MCF 10A (cell line): ENCODE data around the gene OTUD7B. TPM values are rescaled to one million over a fixed set of nuclear protein-coding genes. Genes with fewer than 3 reads are reported as not detected.

ENCODE experiments used
- BruUV-seq: library from RNA; stranded (reverse); fragments of 400-500 nt; replicated peaks from 2 replicates; lab custom pipeline; 2021; lab: Mats Ljungman, UMichigan
- CTCF ChIA-PET: fragments of 300-600 bp; sonication (Branson Sonifier 250); formaldehyde crosslinking; extraction: SDS; loops from one replicate; lab custom pipeline; 2021; ENCODE audit warnings: antibody characterized with exemption, inconsistent platforms; lab: Yijun Ruan, JAX
- POLR2A ChIA-PET: fragments of 300-600, 350-650 bp; sonication (Branson Sonifier 250); formaldehyde crosslinking; extraction: SDS; loops from one replicate; lab custom pipeline; 2020; ENCODE audit warnings: antibody characterized with exemption, inconsistent platforms; lab: Yijun Ruan, JAX
- DNase-seq: peaks from one replicate; pipeline ENCODE4 v3.0.0-alpha.2; 2018; ENCODE audit not compliant: unreplicated experiment
- H3K27ac Mint-ChIP-seq: one replicate; pipeline ENCODE4 v1.8.0; 2022; ENCODE audit warnings: mild to moderate bottlenecking, low read depth, mixed read lengths; ENCODE audit not compliant: unreplicated experiment
- H3K27me3 Mint-ChIP-seq: one replicate; pipeline ENCODE4 v1.8.0; 2022; ENCODE audit warnings: mixed read lengths; ENCODE audit not compliant: insufficient read depth, unreplicated experiment
- H3K36me3 Mint-ChIP-seq: one replicate; pipeline ENCODE4 v1.8.0; 2022; ENCODE audit warnings: mild to moderate bottlenecking, moderate library complexity, mixed read lengths; ENCODE audit not compliant: insufficient read depth, unreplicated experiment
- H3K4me1 Mint-ChIP-seq: one replicate; pipeline ENCODE4 v1.8.0; 2022; ENCODE audit warnings: mixed read lengths; ENCODE audit not compliant: insufficient read depth, unreplicated experiment
- H3K4me3 Mint-ChIP-seq: one replicate; pipeline ENCODE4 v1.8.0; 2022; ENCODE audit warnings: mild to moderate bottlenecking, moderate library complexity, mixed read lengths; ENCODE audit not compliant: unreplicated experiment
- H3K9me3 Mint-ChIP-seq: one replicate; pipeline ENCODE4 v1.8.0; 2022; ENCODE audit warnings: mixed read lengths; ENCODE audit not compliant: unreplicated experiment
- intact Hi-C: fragments of 100-400 bp; cut with micrococcal nuclease; formaldehyde crosslinking; loops from 2 replicates; pipeline ENCODE4 v1.14.1; 2022
- total RNA-seq: library from RNA; stranded (reverse); gene quantifications from 2 replicates; pipeline ENCODE4 v1.2.3, GENCODE V29; 2022
- TF ChIP-seq, protein P1 (sequence below): fragments of 200-600 bp; IDR thresholded peaks from one replicate; pipeline ENCODE4 v1.8.0; 2022; ENCODE audit warnings: antibody characterized with exemption, mild to moderate bottlenecking; ENCODE audit not compliant: unreplicated experiment

The OTUD7B gene
- total RNA-seq, 1 experiment from 2014 or later = 44.3 TPM

DNA sequence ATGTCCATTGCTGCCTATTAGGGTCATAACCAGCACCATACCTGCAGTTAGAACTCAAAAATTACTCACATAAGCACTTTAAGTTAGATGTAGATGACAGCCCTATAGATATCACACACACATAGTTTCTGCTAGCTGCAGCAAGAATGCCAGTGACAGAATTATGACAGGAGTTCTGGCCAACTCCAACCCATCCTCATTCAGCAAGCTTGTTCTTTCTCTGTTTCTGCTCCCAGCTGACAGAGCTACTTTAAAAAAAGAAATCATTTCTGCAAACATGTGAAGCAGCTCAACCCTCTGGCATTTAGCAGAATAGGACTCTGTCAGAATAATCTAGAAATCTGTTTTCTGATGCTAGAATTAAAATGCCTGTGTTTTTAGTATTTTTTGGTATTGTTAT is 23.8 kb upstream of the OTUD7B start:
- no TSS peak for BruUV-seq
- no peaks in the 10 kb centered on the region for H3K4me1 Mint-ChIP-seq
- no peak for DNase-seq
- H3K27me3 Mint-ChIP-seq = no peaks in the 10 kb centered on the region
- ChIA-PET POLR2A (interaction anchor here (2.6 kb wide), 1 partner anchor 7 kb away, joined by 7 read pairs; no protein-coding TSS in a partner anchor), CTCF (interaction anchor here (0.6 to 2.2 kb wide), 4 partner anchors 17 to 72 kb away, joined by 3 to 11 read pairs (median 4); no protein-coding TSS in a partner anchor)
- H3K27ac Mint-ChIP-seq = no peak overlapping the region
- peaks cover 9% of the 10 kb centered on the region for H3K9me3 Mint-ChIP-seq
- H3K36me3 Mint-ChIP-seq = no peaks in the 10 kb centered on the region
- TF ChIP-seq, protein P1, sequence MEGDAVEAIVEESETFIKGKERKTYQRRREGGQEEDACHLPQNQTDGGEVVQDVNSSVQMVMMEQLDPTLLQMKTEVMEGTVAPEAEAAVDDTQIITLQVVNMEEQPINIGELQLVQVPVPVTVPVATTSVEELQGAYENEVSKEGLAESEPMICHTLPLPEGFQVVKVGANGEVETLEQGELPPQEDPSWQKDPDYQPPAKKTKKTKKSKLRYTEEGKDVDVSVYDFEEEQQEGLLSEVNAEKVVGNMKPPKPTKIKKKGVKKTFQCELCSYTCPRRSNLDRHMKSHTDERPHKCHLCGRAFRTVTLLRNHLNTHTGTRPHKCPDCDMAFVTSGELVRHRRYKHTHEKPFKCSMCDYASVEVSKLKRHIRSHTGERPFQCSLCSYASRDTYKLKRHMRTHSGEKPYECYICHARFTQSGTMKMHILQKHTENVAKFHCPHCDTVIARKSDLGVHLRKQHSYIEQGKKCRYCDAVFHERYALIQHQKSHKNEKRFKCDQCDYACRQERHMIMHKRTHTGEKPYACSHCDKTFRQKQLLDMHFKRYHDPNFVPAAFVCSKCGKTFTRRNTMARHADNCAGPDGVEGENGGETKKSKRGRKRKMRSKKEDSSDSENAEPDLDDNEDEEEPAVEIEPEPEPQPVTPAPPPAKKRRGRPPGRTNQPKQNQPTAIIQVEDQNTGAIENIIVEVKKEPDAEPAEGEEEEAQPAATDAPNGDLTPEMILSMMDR = no peak
- no peak overlapping the region for H3K4me3 Mint-ChIP-seq
- intact Hi-C loops = no loop called here

GRCh38 chr1:150028322-150028721 is 17.8 kb upstream of the OTUD7B start:
- Mint-ChIP-seq H3K4me3 (no peak overlapping the region), H3K36me3 (no peaks in the 10 kb centered on the region), H3K27me3 (no peaks in the 10 kb centered on the region), H3K9me3 (peaks cover 9% of the 10 kb centered on the region), H3K4me1 (no peaks in the 10 kb centered on the region), H3K27ac (no peak overlapping the region)
- ChIA-PET POLR2A (interaction anchor here (1.4 to 11.7 kb wide), 3 partner anchors 7 to 19 kb away, joined by 4 to 123 read pairs (median 7); partner anchors contain the start of gene OTUD7B), CTCF (interaction anchor here (0.7 kb wide), 1 partner anchor 85 kb away, joined by 3 read pairs; no protein-coding TSS in a partner anchor)
- TF ChIP-seq, protein P1 = no peak
- no peak for DNase-seq
- no TSS peak for BruUV-seq
- intact Hi-C loops = no loop called here

DNA sequence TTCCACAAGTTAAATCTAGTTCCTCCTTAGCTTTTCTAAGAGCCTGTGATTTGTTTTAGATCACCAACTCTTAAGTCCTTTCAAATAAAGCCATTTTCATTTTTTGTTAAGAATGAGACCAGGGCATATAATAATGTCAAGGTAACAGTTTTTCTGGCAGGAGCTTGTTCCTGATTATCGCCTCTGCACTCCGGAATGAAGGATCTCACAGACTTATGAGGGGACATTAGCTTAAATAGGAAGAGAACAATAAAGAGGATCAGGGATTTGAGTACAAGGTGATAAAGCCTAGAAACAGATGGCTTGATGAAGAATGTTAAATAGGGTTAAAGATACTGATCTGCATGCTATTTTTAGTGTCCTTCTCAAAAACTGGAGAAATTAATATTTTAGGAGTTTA is 13.6 kb upstream of the OTUD7B start:
- H3K36me3 Mint-ChIP-seq = no peaks in the 10 kb centered on the region
- no peak overlapping the region for H3K27ac Mint-ChIP-seq
- H3K4me3 Mint-ChIP-seq = no peak overlapping the region
- peaks cover 10% of the 10 kb centered on the region for H3K4me1 Mint-ChIP-seq
- TF ChIP-seq, protein P1 = no peak
- no peaks in the 10 kb centered on the region for H3K9me3 Mint-ChIP-seq
- ChIA-PET CTCF (interaction anchor here (0.7 to 1.2 kb wide), 3 partner anchors 9 to 27 kb away, joined by 3 to 4 read pairs (median 3); no protein-coding TSS in a partner anchor), POLR2A (interaction anchor here (1.0 to 11.7 kb wide), 2 partner anchors 11 to 15 kb away, joined by 3 to 123 read pairs; partner anchors contain the start of gene OTUD7B)
- no peaks in the 10 kb centered on the region for H3K27me3 Mint-ChIP-seq
- BruUV-seq = no TSS peak
- no peak for DNase-seq
- intact Hi-C loops = no loop called here

- Mint-ChIP-seq H3K27me3 (no peaks in the 10 kb centered on the region), H3K4me3 (no peak overlapping the region), H3K9me3 (no peaks in the 10 kb centered on the region), H3K36me3 (no peaks in the 10 kb centered on the region), H3K27ac (no peak overlapping the region), H3K4me1 (peaks cover 10% of the 10 kb centered on the region)
- intact Hi-C loops = no loop called here
- ChIA-PET POLR2A (interaction anchor here (11.7 kb wide), 1 partner anchor 13 kb away, joined by 123 read pairs; the partner anchor contains the start of gene OTUD7B), CTCF (interaction anchor here (1.3 kb wide), 1 partner anchor 60 kb away, joined by 6 read pairs; no protein-coding TSS in a partner anchor)
- TF ChIP-seq, protein P1 = no peak
- DNase-seq = no peak
- no TSS peak for BruUV-seq
Measured at GRCh38 chr1:150022357-150022756, 11.8 kb upstream of the OTUD7B start.
